Activated naive CD8-positive, alpha-beta T cell treated with anti-CD3 and anti-CD28 coated beads, Interleukin-2, amount 10 ng/mL, durations not matched to agents 7 days and 5 days (primary cell): ENCODE results near the gene KLHDC1. TPM values are rescaled to one million over a fixed set of nuclear protein-coding genes. Genes with fewer than 3 reads are reported as not detected.
A peak's percentile ranks its signal among the peaks of the same experiment; 100 is the strongest.
"Not testable (repeated sequence)": the region's sequence is repeated elsewhere in the genome, so short reads cannot be mapped to it uniquely, and the experiment has no call there.

Experiments used
- ATAC-seq: fragments of 150-1000 bp; cut with Tn5 transposase; one replicate; pipeline ENCODE4 v1.10.0; 2021; ENCODE audit warnings: low read depth, moderate library complexity
- POLR2A ChIA-PET: fragments of 350-600 bp; sonication (Branson Sonifier 250); formaldehyde crosslinking; loops from one replicate; lab custom pipeline; 2021; ENCODE audit warnings: antibody characterized with exemption; lab: Charles Lee
- DNase-seq: peaks from one replicate; pipeline ENCODE4 v3.0.0; 2021
- H3K27ac Mint-ChIP-seq: one replicate; pipeline ENCODE4 v1.8.0; 2022; ENCODE audit warnings: mild to moderate bottlenecking, mixed read lengths
- H3K27me3 Mint-ChIP-seq: one replicate; pipeline ENCODE4 v1.8.0; 2022; ENCODE audit warnings: mild to moderate bottlenecking, moderate library complexity, mixed read lengths
- H3K36me3 Mint-ChIP-seq: one replicate; pipeline ENCODE4 v1.8.0; 2021; ENCODE audit warnings: mild to moderate bottlenecking, mixed read lengths
- H3K4me1 Mint-ChIP-seq: one replicate; pipeline ENCODE4 v1.8.0; 2021; ENCODE audit warnings: mixed read lengths
- H3K4me3 Mint-ChIP-seq: one replicate; pipeline ENCODE4 v1.8.0; 2022; ENCODE audit warnings: mild to moderate bottlenecking, moderate library complexity, mixed read lengths
- H3K9me3 Mint-ChIP-seq: one replicate; pipeline ENCODE4 v1.8.0; 2021; ENCODE audit warnings: mixed read lengths
- total RNA-seq, 2 experiments: library from RNA; stranded (reverse); gene quantifications; one replicate each; pipeline ENCODE4 v1.2.3, GENCODE V29; 2021

KLHDC1 gene
- 1 to 10 TPM; 4.6 to 5.6 TPM for total RNA-seq

GRCh38 chr14:49692811-49693734 is at the start of gene KLHDC1:
TSS of gene KLHDC1 (plus strand) at chr14:49693120. CDS start at chr14:49693195, 75 bp downstream.
- Mint-ChIP-seq H3K36me3 (peaks cover 2% of the 10 kb centered on the region), H3K27me3 (no peaks in the 10 kb centered on the region), H3K27ac (peak within 1 kb of the TSS; percentile 89), H3K9me3 (no peaks in the 10 kb centered on the region), H3K4me1 (peaks cover 17% of the 10 kb centered on the region), H3K4me3 (peak within 1 kb of the TSS; percentile 84)
- ATAC-seq (peak; percentile 78), DNase-seq (peak; percentile 81)
- POLR2A ChIA-PET: interaction anchor here (1.2 to 2.7 kb wide), 2 partner anchors 75 to 619 kb away, joined by 3 to 19 read pairs; partner anchors contain the start of genes DMAC2L, KLHDC2 and L2HGDH

GRCh38 chr14:49653508-49653907 is 39.4 kb upstream of the KLHDC1 start:
- no peaks in the 10 kb centered on the region for H3K4me1 Mint-ChIP-seq
- POLR2A ChIA-PET: no interaction called here
- no peak for DNase-seq
- no peaks in the 10 kb centered on the region for H3K9me3 Mint-ChIP-seq
- peaks cover 16% of the 10 kb centered on the region for H3K36me3 Mint-ChIP-seq
- no peak overlapping the region for H3K4me3 Mint-ChIP-seq
- no peaks in the 10 kb centered on the region for H3K27me3 Mint-ChIP-seq
- no peak overlapping the region for H3K27ac Mint-ChIP-seq
- no peak for ATAC-seq

- no peak overlapping the region for H3K27ac Mint-ChIP-seq
- peaks cover 16% of the 10 kb centered on the region for H3K36me3 Mint-ChIP-seq
- POLR2A ChIA-PET: no interaction called here
- H3K9me3 Mint-ChIP-seq: no peaks in the 10 kb centered on the region
- no peak overlapping the region for H3K4me3 Mint-ChIP-seq
- no peaks in the 10 kb centered on the region for H3K4me1 Mint-ChIP-seq
- H3K27me3 Mint-ChIP-seq: no peaks in the 10 kb centered on the region
- DNase-seq: no peak
- no peak for ATAC-seq
These were observed 38.4 kb upstream of the KLHDC1 start for GRCh38 chr14:49654511-49654910.

- not testable (repeated sequence) for H3K27me3 Mint-ChIP-seq
These were observed 35.4 kb upstream of the KLHDC1 start for GRCh38 chr14:49657500-49657899.

GRCh38 chr14:49659526-49660455 is 33.1 kb upstream of the KLHDC1 start:
- H3K4me1 Mint-ChIP-seq: no peaks in the 10 kb centered on the region
- no peak overlapping the region for H3K4me3 Mint-ChIP-seq
- H3K9me3 Mint-ChIP-seq: no peaks in the 10 kb centered on the region
- POLR2A ChIA-PET: no interaction called here
- no peak overlapping the region for H3K27ac Mint-ChIP-seq
- H3K36me3 Mint-ChIP-seq: peaks cover 9% of the 10 kb centered on the region
- ATAC-seq (no peak), DNase-seq (no peak)
- H3K27me3 Mint-ChIP-seq: no peaks in the 10 kb centered on the region

More at GRCh38 chr14:49657500-49657899, 35.4 kb upstream of the KLHDC1 start:
- not testable (repeated sequence) for H3K9me3 Mint-ChIP-seq, H3K4me1 Mint-ChIP-seq, H3K4me3 Mint-ChIP-seq, ATAC-seq, DNase-seq, H3K27ac Mint-ChIP-seq
- POLR2A ChIA-PET: interaction anchor here (0.7 kb wide), 1 partner anchor 31 kb away, joined by 3 read pairs; no protein-coding TSS in a partner anchor
- peaks cover 13% of the 10 kb centered on the region for H3K36me3 Mint-ChIP-seq

- H3K4me1 Mint-ChIP-seq: peaks cover 6% of the 10 kb centered on the region
- ATAC-seq (no peak), DNase-seq (no peak)
- POLR2A ChIA-PET: no interaction called here
- peaks cover 44% of the 10 kb centered on the region for H3K36me3 Mint-ChIP-seq
- H3K27me3 Mint-ChIP-seq: no peaks in the 10 kb centered on the region
- no peaks in the 10 kb centered on the region for H3K9me3 Mint-ChIP-seq
- no peak overlapping the region for H3K27ac Mint-ChIP-seq
- no peak overlapping the region for H3K4me3 Mint-ChIP-seq
These were observed 22.4 kb upstream of the KLHDC1 start for GRCh38 chr14:49670475-49670874.

- H3K9me3 Mint-ChIP-seq: no peaks in the 10 kb centered on the region
- no peak for DNase-seq
- peaks cover 54% of the 10 kb centered on the region for H3K36me3 Mint-ChIP-seq
- POLR2A ChIA-PET: no interaction called here
- H3K4me1 Mint-ChIP-seq: peaks cover 6% of the 10 kb centered on the region
- no peak overlapping the region for H3K4me3 Mint-ChIP-seq
- H3K27ac Mint-ChIP-seq: no peak overlapping the region
- no peaks in the 10 kb centered on the region for H3K27me3 Mint-ChIP-seq
- no peak for ATAC-seq
These were observed 19.3 kb upstream of the KLHDC1 start for GRCh38 chr14:49673586-49673985.

GRCh38 chr14:49677643-49678042 is 15.3 kb upstream of the KLHDC1 start:
- Mint-ChIP-seq H3K4me1 (peaks cover 5% of the 10 kb centered on the region), H3K4me3 (no peak overlapping the region), H3K36me3 (peaks cover 58% of the 10 kb centered on the region), H3K27me3 (no peaks in the 10 kb centered on the region), H3K9me3 (no peaks in the 10 kb centered on the region), H3K27ac (no peak overlapping the region)
- DNase-seq (no peak), ATAC-seq (no peak)
- POLR2A ChIA-PET: interaction anchor here (1.3 to 1.9 kb wide), 2 partner anchors 10 to 90 kb away, joined by 4 to 5 read pairs; partner anchors contain the start of genes KLHDC2 and POLE2

- H3K4me1 Mint-ChIP-seq: peaks cover 6% of the 10 kb centered on the region
- no peaks in the 10 kb centered on the region for H3K9me3 Mint-ChIP-seq
- DNase-seq (no peak), ATAC-seq (no peak)
- H3K27me3 Mint-ChIP-seq: no peaks in the 10 kb centered on the region
- no peak overlapping the region for H3K4me3 Mint-ChIP-seq
- POLR2A ChIA-PET: interaction anchor here (1.9 kb wide), 1 partner anchor 88 kb away, joined by 5 read pairs; the partner anchor contains the start of gene KLHDC2
- peaks cover 47% of the 10 kb centered on the region for H3K36me3 Mint-ChIP-seq
- H3K27ac Mint-ChIP-seq: no peak overlapping the region
These were observed 13.6 kb upstream of the KLHDC1 start for GRCh38 chr14:49679271-49679670.

GRCh38 chr14:49686425-49686824 is 6.5 kb upstream of the KLHDC1 start:
- Mint-ChIP-seq H3K27me3 (no peaks in the 10 kb centered on the region), H3K27ac (no peak overlapping the region)

GRCh38 chr14:49687942-49688700 is 4.8 kb upstream of the KLHDC1 start, which contains the start of gene POLE2:
TSS of gene POLE2 (minus strand) at chr14:49688214. CDS start at chr14:49688203, 11 bp downstream.
- Mint-ChIP-seq H3K4me1 (peaks cover 35% of the 10 kb centered on the region), H3K27ac (peak within 1 kb of the TSS; percentile 86), H3K27me3 (no peaks in the 10 kb centered on the region), H3K9me3 (no peaks in the 10 kb centered on the region), H3K36me3 (peaks cover 8% of the 10 kb centered on the region), H3K4me3 (peak within 1 kb of the TSS; percentile 92)
- ATAC-seq: peak; percentile 86
- peak; percentile 88 for DNase-seq
- POLR2A ChIA-PET: interaction anchor here (0.5 to 4.1 kb wide), 11 partner anchors 10 to 174 kb away, joined by 3 to 43 read pairs (median 4); partner anchors contain the start of genes DNAAF2, KLHDC2, LRR1 and MGAT2

More at GRCh38 chr14:49686425-49686824, 6.5 kb upstream of the KLHDC1 start:
- POLR2A ChIA-PET: interaction anchor here (0.6 to 4.1 kb wide), 2 partner anchors 21 to 82 kb away, joined by 5 to 43 read pairs; partner anchors contain the start of gene KLHDC2
- ATAC-seq (no peak), DNase-seq (no peak)
- H3K4me1 Mint-ChIP-seq: peaks cover 27% of the 10 kb centered on the region
- peak overlapping the region; percentile 92 for H3K4me3 Mint-ChIP-seq
- no peaks in the 10 kb centered on the region for H3K9me3 Mint-ChIP-seq
- H3K36me3 Mint-ChIP-seq: peaks cover 16% of the 10 kb centered on the region

GRCh38 chr14:49688701-49689030 is 4.3 kb upstream of the KLHDC1 start:
- ATAC-seq: no peak
- Mint-ChIP-seq H3K9me3 (no peaks in the 10 kb centered on the region), H3K27me3 (no peaks in the 10 kb centered on the region), H3K36me3 (peaks cover 7% of the 10 kb centered on the region), H3K4me1 (peaks cover 33% of the 10 kb centered on the region), H3K4me3 (peak overlapping the region; percentile 92), H3K27ac (peak overlapping the region; percentile 86)
- DNase-seq: no peak
- POLR2A ChIA-PET: interaction anchor here (0.5 to 4.1 kb wide), 9 partner anchors 11 to 174 kb away, joined by 3 to 43 read pairs (median 4); partner anchors contain the start of genes DNAAF2, KLHDC2, LRR1 and RPS29
